Activated CD4-positive, alpha-beta T cell treated with anti-CD3 and anti-CD28 coated beads, Interleukin-2, amount 10 ng/mL, durations not matched to agents 7 days and 5 days (primary cell): ENCODE measurements around the gene PTPRG. TPM values are rescaled to one million over a fixed set of nuclear protein-coding genes. Genes with fewer than 3 reads are reported as not detected.
"Not testable (repeated sequence)": the region's sequence is repeated elsewhere in the genome, so short reads cannot be mapped to it uniquely, and the experiment has no call there.

Source experiments
- CTCF ChIA-PET: fragments of 350-600 bp; sonication (Branson Sonifier 250); formaldehyde crosslinking; loops from one replicate; lab custom pipeline; 2021; ENCODE audit warnings: antibody characterized with exemption; lab: Charles Lee
- POLR2A ChIA-PET: fragments of 350-600 bp; sonication (Branson Sonifier 250); formaldehyde crosslinking; loops from one replicate; lab custom pipeline; 2021; ENCODE audit warnings: antibody characterized with exemption; lab: Charles Lee
- DNase-seq: peaks from one replicate; pipeline ENCODE4 v3.0.0-alpha.2; 2020
- H3K27ac Mint-ChIP-seq: one replicate; pipeline ENCODE4 v1.8.0; 2021; ENCODE audit warnings: mild to moderate bottlenecking, moderate library complexity, mixed read lengths
- H3K27me3 Mint-ChIP-seq: one replicate; pipeline ENCODE4 v1.8.0; 2021; ENCODE audit warnings: mixed read lengths
- H3K36me3 Mint-ChIP-seq: one replicate; pipeline ENCODE4 v1.8.0; 2021; ENCODE audit warnings: low read depth, mixed read lengths
- H3K4me1 Mint-ChIP-seq: one replicate; pipeline ENCODE4 v1.8.0; 2021; ENCODE audit warnings: mixed read lengths
- H3K4me3 Mint-ChIP-seq: one replicate; pipeline ENCODE4 v1.8.0; 2021; ENCODE audit warnings: mild to moderate bottlenecking, moderate library complexity, mixed read lengths
- H3K9me3 Mint-ChIP-seq: one replicate; pipeline ENCODE4 v1.8.0; 2021; ENCODE audit warnings: mixed read lengths
- total RNA-seq, 2 experiments: library from RNA; stranded (reverse); gene quantifications; one replicate each; pipeline ENCODE4 v1.2.3, GENCODE V29; 2021

Gene PTPRG
- total RNA-seq, 2 experiments from 2014 or later = not detected

GRCh38 chr3:61741551-61741950 lies 180.2 kb downstream of the PTPRG start:
- H3K9me3 Mint-ChIP-seq = no peaks in the 10 kb centered on the region
- no peak for DNase-seq
- H3K27me3 Mint-ChIP-seq = no peaks in the 10 kb centered on the region
- no peaks in the 10 kb centered on the region for H3K36me3 Mint-ChIP-seq
- ChIA-PET POLR2A (no interaction called here), CTCF (no interaction called here)
- no peaks in the 10 kb centered on the region for H3K4me1 Mint-ChIP-seq
- H3K27ac Mint-ChIP-seq = no peak overlapping the region
- no peak overlapping the region for H3K4me3 Mint-ChIP-seq

- ChIA-PET POLR2A (no interaction called here), CTCF (no interaction called here)
- H3K36me3 Mint-ChIP-seq = no peaks in the 10 kb centered on the region
- no peaks in the 10 kb centered on the region for H3K27me3 Mint-ChIP-seq
- no peaks in the 10 kb centered on the region for H3K4me1 Mint-ChIP-seq
- H3K4me3 Mint-ChIP-seq = no peak overlapping the region
- H3K27ac Mint-ChIP-seq = no peak overlapping the region
- no peaks in the 10 kb centered on the region for H3K9me3 Mint-ChIP-seq
- no peak for DNase-seq
These were observed 180.6 kb downstream of the PTPRG start for GRCh38 chr3:61742006-61742405.

- ChIA-PET CTCF (no interaction called here), POLR2A (no interaction called here)
- no peak overlapping the region for H3K4me3 Mint-ChIP-seq
- no peaks in the 10 kb centered on the region for H3K9me3 Mint-ChIP-seq
- H3K27me3 Mint-ChIP-seq = no peaks in the 10 kb centered on the region
- H3K4me1 Mint-ChIP-seq = no peaks in the 10 kb centered on the region
- no peak for DNase-seq
- no peak overlapping the region for H3K27ac Mint-ChIP-seq
- no peaks in the 10 kb centered on the region for H3K36me3 Mint-ChIP-seq
These were observed 181.7 kb downstream of the PTPRG start for GRCh38 chr3:61743067-61743466.

GRCh38 chr3:61743686-61744242 lies 182.4 kb downstream of the PTPRG start:
- no peak overlapping the region for H3K27ac Mint-ChIP-seq
- no peaks in the 10 kb centered on the region for H3K36me3 Mint-ChIP-seq
- no peaks in the 10 kb centered on the region for H3K9me3 Mint-ChIP-seq
- no peak overlapping the region for H3K4me3 Mint-ChIP-seq
- DNase-seq = no peak
- H3K27me3 Mint-ChIP-seq = no peaks in the 10 kb centered on the region
- CTCF ChIA-PET = no interaction called here
- POLR2A ChIA-PET = no interaction called here
- H3K4me1 Mint-ChIP-seq = no peaks in the 10 kb centered on the region

- H3K9me3 Mint-ChIP-seq = no peaks in the 10 kb centered on the region
- H3K4me1 Mint-ChIP-seq = no peaks in the 10 kb centered on the region
- POLR2A ChIA-PET = no interaction called here
- H3K27ac Mint-ChIP-seq = no peak overlapping the region
- H3K36me3 Mint-ChIP-seq = no peaks in the 10 kb centered on the region
- no peak for DNase-seq
- no peaks in the 10 kb centered on the region for H3K27me3 Mint-ChIP-seq
- CTCF ChIA-PET = no interaction called here
- H3K4me3 Mint-ChIP-seq = no peak overlapping the region
These were observed 186.9 kb downstream of the PTPRG start for GRCh38 chr3:61748288-61748687.

- Mint-ChIP-seq H3K27me3 (no peaks in the 10 kb centered on the region), H3K9me3 (no peaks in the 10 kb centered on the region), H3K36me3 (no peaks in the 10 kb centered on the region), H3K27ac (no peak overlapping the region), H3K4me1 (no peaks in the 10 kb centered on the region), H3K4me3 (no peak overlapping the region)
- no peak for DNase-seq
- POLR2A ChIA-PET = no interaction called here
- CTCF ChIA-PET = no interaction called here
These were observed 189.4 kb downstream of the PTPRG start for GRCh38 chr3:61750766-61751165.

GRCh38 chr3:61758839-61759238 lies 197.5 kb downstream of the PTPRG start:
- DNase-seq = no peak
- Mint-ChIP-seq H3K4me1 (no peaks in the 10 kb centered on the region), H3K4me3 (no peak overlapping the region), H3K36me3 (no peaks in the 10 kb centered on the region), H3K9me3 (peaks cover 3% of the 10 kb centered on the region), H3K27ac (no peak overlapping the region), H3K27me3 (peaks cover 3% of the 10 kb centered on the region)
- CTCF ChIA-PET = no interaction called here
- POLR2A ChIA-PET = no interaction called here

- H3K27ac Mint-ChIP-seq, H3K4me1 Mint-ChIP-seq, CTCF ChIA-PET, H3K9me3 Mint-ChIP-seq, H3K36me3 Mint-ChIP-seq, H3K27me3 Mint-ChIP-seq, POLR2A ChIA-PET, H3K4me3 Mint-ChIP-seq, DNase-seq: not testable (repeated sequence)
These were observed 199.4 kb downstream of the PTPRG start for GRCh38 chr3:61760783-61761182.

GRCh38 chr3:61761694-61762430 lies 200.5 kb downstream of the PTPRG start:
- Mint-ChIP-seq H3K4me3 (no peak overlapping the region), H3K9me3 (peaks cover 3% of the 10 kb centered on the region), H3K27me3 (no peaks in the 10 kb centered on the region), H3K36me3 (no peaks in the 10 kb centered on the region), H3K4me1 (no peaks in the 10 kb centered on the region), H3K27ac (no peak overlapping the region)
- ChIA-PET CTCF (no interaction called here), POLR2A (no interaction called here)
- DNase-seq = no peak

GRCh38 chr3:61765157-61765876 lies 203.9 kb downstream of the PTPRG start:
- Mint-ChIP-seq H3K4me1 (no peaks in the 10 kb centered on the region), H3K9me3 (peaks cover 3% of the 10 kb centered on the region), H3K36me3 (no peaks in the 10 kb centered on the region), H3K27me3 (no peaks in the 10 kb centered on the region), H3K27ac (no peak overlapping the region), H3K4me3 (no peak overlapping the region)
- DNase-seq = no peak
- POLR2A ChIA-PET = no interaction called here
- CTCF ChIA-PET = no interaction called here

- no peak overlapping the region for H3K27ac Mint-ChIP-seq
- no peak overlapping the region for H3K4me3 Mint-ChIP-seq
- H3K4me1 Mint-ChIP-seq = no peaks in the 10 kb centered on the region
- no peaks in the 10 kb centered on the region for H3K9me3 Mint-ChIP-seq
- POLR2A ChIA-PET = no interaction called here
- H3K36me3 Mint-ChIP-seq = no peaks in the 10 kb centered on the region
- no peaks in the 10 kb centered on the region for H3K27me3 Mint-ChIP-seq
- DNase-seq = no peak
- CTCF ChIA-PET = no interaction called here
These were observed 207.1 kb downstream of the PTPRG start for GRCh38 chr3:61768284-61769037.

- Mint-ChIP-seq H3K4me3 (no peak overlapping the region), H3K27me3 (no peaks in the 10 kb centered on the region), H3K4me1 (no peaks in the 10 kb centered on the region), H3K9me3 (no peaks in the 10 kb centered on the region), H3K27ac (no peak overlapping the region), H3K36me3 (no peaks in the 10 kb centered on the region)
- POLR2A ChIA-PET = no interaction called here
- DNase-seq = no peak
- CTCF ChIA-PET = no interaction called here
These were observed 208.1 kb downstream of the PTPRG start for GRCh38 chr3:61769266-61769990.
